Measurements from ENCODE around the gene TNFAIP6. TPM values are rescaled to one million over a fixed set of nuclear protein-coding genes. Genes with fewer than 3 reads are reported as not detected.
"Not testable (repeated sequence)": the region's sequence is repeated elsewhere in the genome, so short reads cannot be mapped to it uniquely, and the experiment has no call there.

The TNFAIP6 gene
- total and polyA plus RNA-seq, 2 donors (not counting 1 experiment from before 2014, with no cell fraction given) = 28.5 to 53.8 TPM

DNA sequence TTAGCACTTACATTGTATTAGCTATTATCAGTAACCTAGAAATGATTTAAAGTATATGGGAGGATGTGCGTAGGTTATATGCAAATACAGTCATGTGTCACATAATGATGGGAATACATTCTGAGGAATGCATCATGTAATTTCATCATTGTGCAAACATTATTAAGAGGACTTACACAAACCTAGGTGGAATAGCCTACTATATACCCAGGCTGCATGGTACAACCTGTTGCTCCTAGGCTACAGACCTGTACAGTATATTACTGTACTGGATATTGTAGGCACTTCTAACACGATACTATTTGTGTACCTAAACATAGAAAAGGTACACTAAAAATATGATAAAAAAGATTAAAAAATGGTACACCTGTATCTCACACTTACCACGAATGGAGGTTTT, 60.3 kb downstream of the TNFAIP6 start:
- no peak overlapping the region for H3K4me2 ChIP-seq (ENCODE audit: extremely low read depth, insufficient read depth, low read length)
- no peaks in the 10 kb centered on the region for H3K4me1 ChIP-seq (ENCODE audit: control insufficient read depth, extremely low read depth, insufficient read depth, low read length)
- peaks cover 12% of the 10 kb centered on the region for H3K36me3 ChIP-seq (ENCODE audit: control insufficient read depth, insufficient read depth, low read length)
- no peaks in the 10 kb centered on the region for H3K9me3 ChIP-seq (ENCODE audit: control insufficient read depth, insufficient read depth, low read depth, low read length)
- peaks cover 14% of the 10 kb centered on the region for H3K79me2 ChIP-seq (ENCODE audit: control insufficient read depth, insufficient read depth, low read length)
- no peaks in the 10 kb centered on the region for H3K27me3 ChIP-seq (ENCODE audit: control insufficient read depth, insufficient read depth, low read length)
- no peak overlapping the region for H3K9ac ChIP-seq (ENCODE audit: insufficient read depth, low read length)
- no peaks in the 10 kb centered on the region for H4K20me1 ChIP-seq (ENCODE audit: control insufficient read depth, extremely low read depth, insufficient read depth, low read length)
- TF ChIP-seq, protein P1, sequence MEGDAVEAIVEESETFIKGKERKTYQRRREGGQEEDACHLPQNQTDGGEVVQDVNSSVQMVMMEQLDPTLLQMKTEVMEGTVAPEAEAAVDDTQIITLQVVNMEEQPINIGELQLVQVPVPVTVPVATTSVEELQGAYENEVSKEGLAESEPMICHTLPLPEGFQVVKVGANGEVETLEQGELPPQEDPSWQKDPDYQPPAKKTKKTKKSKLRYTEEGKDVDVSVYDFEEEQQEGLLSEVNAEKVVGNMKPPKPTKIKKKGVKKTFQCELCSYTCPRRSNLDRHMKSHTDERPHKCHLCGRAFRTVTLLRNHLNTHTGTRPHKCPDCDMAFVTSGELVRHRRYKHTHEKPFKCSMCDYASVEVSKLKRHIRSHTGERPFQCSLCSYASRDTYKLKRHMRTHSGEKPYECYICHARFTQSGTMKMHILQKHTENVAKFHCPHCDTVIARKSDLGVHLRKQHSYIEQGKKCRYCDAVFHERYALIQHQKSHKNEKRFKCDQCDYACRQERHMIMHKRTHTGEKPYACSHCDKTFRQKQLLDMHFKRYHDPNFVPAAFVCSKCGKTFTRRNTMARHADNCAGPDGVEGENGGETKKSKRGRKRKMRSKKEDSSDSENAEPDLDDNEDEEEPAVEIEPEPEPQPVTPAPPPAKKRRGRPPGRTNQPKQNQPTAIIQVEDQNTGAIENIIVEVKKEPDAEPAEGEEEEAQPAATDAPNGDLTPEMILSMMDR (conservative IDR thresholded peaks at IDR 0.05 in 1 of 2, IDR thresholded peaks at IDR 0.05 in 1 of 2; ENCODE audit: low read depth in 1 of 2, low read length in 2 of 2) = no peak
- no peak for TF ChIP-seq EZH2 (IDR thresholded peaks at IDR 0.05; ENCODE audit: low read length, missing control alignments)
- H3K27ac ChIP-seq (ENCODE audit: insufficient read depth, low read length) = no peak overlapping the region
- no peak for DNase-seq (ENCODE audit: low read depth in 2 of 2)
- no peak overlapping the region for H2AFZ ChIP-seq (ENCODE audit: low read length)
- H3K4me3 ChIP-seq (replicated peaks in 1 of 4; ENCODE audit: control extremely low read depth in 1 of 4, insufficient read depth in 1 of 4, low read depth in 3 of 4, low read length in 4 of 4) = no peak overlapping the region

DNA sequence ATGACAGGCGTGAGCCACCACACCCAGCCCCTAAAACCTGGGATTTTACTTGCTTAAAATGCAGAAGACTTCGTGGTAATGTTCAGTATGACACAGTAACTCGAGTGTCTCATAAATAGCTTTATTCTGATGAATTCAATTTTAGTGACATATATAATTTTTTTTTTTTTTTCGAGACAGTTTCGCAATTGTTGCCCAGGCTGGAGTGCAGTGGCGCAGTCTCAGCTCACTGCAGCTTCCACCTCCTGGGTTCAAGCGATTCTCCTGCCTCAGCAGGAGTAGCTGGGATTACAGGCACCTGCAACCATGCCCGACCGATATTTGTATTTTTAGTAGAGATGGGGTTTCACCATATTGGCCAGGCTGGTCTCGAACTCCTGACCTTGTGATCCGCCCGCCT, 64.3 kb downstream of the TNFAIP6 start:
- not testable (repeated sequence) for DNase-seq (ENCODE audit: low read depth in 2 of 2); H3K27me3 ChIP-seq (ENCODE audit: control insufficient read depth, insufficient read depth, low read length); H2AFZ ChIP-seq (ENCODE audit: low read length); H3K9ac ChIP-seq (ENCODE audit: insufficient read depth, low read length); H4K20me1 ChIP-seq (ENCODE audit: control insufficient read depth, extremely low read depth, insufficient read depth, low read length); H3K9me3 ChIP-seq (ENCODE audit: control insufficient read depth, insufficient read depth, low read depth, low read length); H3K4me3 ChIP-seq (replicated peaks in 1 of 4; ENCODE audit: control extremely low read depth in 1 of 4, insufficient read depth in 1 of 4, low read depth in 3 of 4, low read length in 4 of 4); H3K4me1 ChIP-seq (ENCODE audit: control insufficient read depth, extremely low read depth, insufficient read depth, low read length); H3K4me2 ChIP-seq (ENCODE audit: extremely low read depth, insufficient read depth, low read length); H3K27ac ChIP-seq (ENCODE audit: insufficient read depth, low read length)
- Histone ChIP-seq H3K36me3 (ENCODE audit: control insufficient read depth, insufficient read depth, low read length) (peaks cover 10% of the 10 kb centered on the region), H3K79me2 (ENCODE audit: control insufficient read depth, insufficient read depth, low read length) (peaks cover 15% of the 10 kb centered on the region)

DNA sequence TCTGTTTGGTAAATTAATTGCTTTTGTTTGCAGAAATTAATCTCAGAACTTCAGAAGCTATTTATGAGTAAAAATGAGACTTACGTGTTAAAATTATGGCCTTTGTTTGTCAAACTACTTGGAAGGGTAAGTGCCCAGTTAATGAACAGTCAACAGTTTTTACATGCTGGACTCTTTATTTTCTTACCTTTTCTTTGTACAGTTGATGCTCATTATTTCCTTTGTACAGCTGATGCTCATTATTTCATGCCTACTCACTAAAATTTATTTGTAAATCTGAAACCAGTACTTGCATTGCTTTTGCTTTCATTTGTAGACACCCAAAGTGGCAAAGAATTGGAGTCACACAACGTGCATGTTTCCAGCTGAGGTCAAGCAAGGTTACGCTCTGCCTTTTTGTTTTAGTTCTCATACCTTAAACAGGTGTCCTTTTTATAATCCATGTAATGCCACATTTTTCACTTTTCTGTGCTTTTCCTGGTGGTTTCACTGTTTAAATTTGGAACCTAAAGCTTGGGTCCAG, 65.6 kb downstream of the TNFAIP6 start:
- DNase-seq (ENCODE audit: low read depth in 2 of 2) = no peak
- H3K27me3 ChIP-seq (ENCODE audit: control insufficient read depth, insufficient read depth, low read length) = no peaks in the 10 kb centered on the region
- no peak overlapping the region for H3K4me2 ChIP-seq (ENCODE audit: extremely low read depth, insufficient read depth, low read length)
- no peak overlapping the region for H3K9ac ChIP-seq (ENCODE audit: insufficient read depth, low read length)
- no peak for TF ChIP-seq EZH2 (IDR thresholded peaks at IDR 0.05; ENCODE audit: low read length, missing control alignments)
- TF ChIP-seq, protein P1 (conservative IDR thresholded peaks at IDR 0.05 in 1 of 2, IDR thresholded peaks at IDR 0.05 in 1 of 2; ENCODE audit: low read depth in 1 of 2, low read length in 2 of 2) = no peak
- H3K4me3 ChIP-seq (replicated peaks in 1 of 4; ENCODE audit: control extremely low read depth in 1 of 4, insufficient read depth in 1 of 4, low read depth in 3 of 4, low read length in 4 of 4) = no peak overlapping the region
- no peak overlapping the region for H2AFZ ChIP-seq (ENCODE audit: low read length)
- peaks cover 16% of the 10 kb centered on the region for H3K79me2 ChIP-seq (ENCODE audit: control insufficient read depth, insufficient read depth, low read length)
- no peak overlapping the region for H3K27ac ChIP-seq (ENCODE audit: insufficient read depth, low read length)
- no peaks in the 10 kb centered on the region for H3K9me3 ChIP-seq (ENCODE audit: control insufficient read depth, insufficient read depth, low read depth, low read length)
- H3K4me1 ChIP-seq (ENCODE audit: control insufficient read depth, extremely low read depth, insufficient read depth, low read length) = no peaks in the 10 kb centered on the region
- no peaks in the 10 kb centered on the region for H4K20me1 ChIP-seq (ENCODE audit: control insufficient read depth, extremely low read depth, insufficient read depth, low read length)
- H3K36me3 ChIP-seq (ENCODE audit: control insufficient read depth, insufficient read depth, low read length) = peaks cover 8% of the 10 kb centered on the region
